GM19438 (cell line): ENCODE data around the gene USP15.
A peak's percentile ranks its signal among the peaks of the same experiment; 100 is the strongest.
"Not testable (repeated sequence)": the region's sequence is repeated elsewhere in the genome, so short reads cannot be mapped to it uniquely, and the experiment has no call there.

ENCODE experiments used
- ATAC-seq: cut with Tn5 transposase; IDR thresholded peaks from one replicate; pipeline ENCODE4 v1.9.1; 2021; ENCODE audit warnings: low read depth; ENCODE audit not compliant: unreplicated experiment

The USP15 gene

DNA sequence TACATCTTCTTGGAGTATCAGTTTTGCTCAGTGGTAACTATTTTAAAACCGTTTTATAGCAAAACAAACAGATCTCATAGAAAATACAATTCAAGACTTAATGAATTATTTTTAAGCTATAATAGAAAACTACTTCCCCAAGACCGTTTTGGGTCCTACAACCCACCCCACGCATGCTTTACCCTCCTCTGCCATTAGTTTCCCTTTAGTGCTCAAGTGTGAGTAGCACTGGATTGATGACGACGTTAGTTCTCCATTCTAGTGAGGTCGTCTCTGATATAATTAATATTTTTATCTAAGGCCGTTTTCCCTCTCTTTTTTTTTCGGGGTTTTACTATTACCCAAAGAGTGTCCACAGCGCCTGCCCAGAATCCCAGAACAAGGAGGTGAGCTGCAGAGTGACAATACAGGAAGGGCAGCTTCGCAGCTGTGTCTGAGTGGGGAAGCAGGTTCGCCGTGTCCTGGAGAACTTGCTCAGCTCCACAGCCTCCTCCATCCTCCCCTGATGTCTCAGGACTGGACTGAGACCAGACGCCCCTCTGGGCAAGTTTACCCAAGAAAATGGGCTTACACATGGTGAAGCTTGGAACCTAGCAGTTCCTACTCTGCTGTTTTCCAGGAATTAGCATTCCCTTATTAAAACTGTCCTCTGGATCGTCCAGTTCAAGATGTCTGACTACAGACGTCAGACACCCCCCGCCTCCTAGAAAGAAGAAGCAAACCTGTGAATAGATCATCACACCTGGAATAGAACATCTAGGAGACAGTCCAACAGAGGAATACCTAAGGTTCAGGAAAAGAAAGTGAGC lies 174.5 kb downstream of the USP15 start:
- ATAC-seq: peak; percentile 36

GRCh38 chr12:62435303-62436163 lies 175.3 kb downstream of the USP15 start:
- ATAC-seq: peak; percentile 80

DNA sequence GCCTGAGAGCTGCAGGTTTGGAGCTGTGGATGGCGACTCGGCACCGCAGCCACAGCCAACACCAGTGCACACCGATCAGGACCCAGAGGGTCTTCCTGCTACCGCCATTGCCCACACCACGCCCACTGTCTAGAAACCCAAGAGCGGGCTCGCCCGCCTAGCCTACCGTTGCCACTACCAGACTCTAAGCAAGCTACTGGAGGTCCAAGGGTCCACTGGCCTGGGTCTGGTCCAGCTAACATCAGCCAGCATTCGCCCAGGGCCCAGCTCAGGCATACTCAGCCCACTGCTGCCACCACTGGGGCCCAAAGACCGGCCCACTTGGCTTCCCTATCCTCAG lies 175.9 kb downstream of the USP15 start:
- ATAC-seq: peak; percentile 18

- ATAC-seq: no peak
Measured at GRCh38 chr12:62438098-62438692, 178.0 kb downstream of the USP15 start.

GRCh38 chr12:62446754-62447452 lies 186.7 kb downstream of the USP15 start:
- ATAC-seq: no peak

- no peak for ATAC-seq
Measured at GRCh38 chr12:62448436-62448835, 188.2 kb downstream of the USP15 start.

DNA sequence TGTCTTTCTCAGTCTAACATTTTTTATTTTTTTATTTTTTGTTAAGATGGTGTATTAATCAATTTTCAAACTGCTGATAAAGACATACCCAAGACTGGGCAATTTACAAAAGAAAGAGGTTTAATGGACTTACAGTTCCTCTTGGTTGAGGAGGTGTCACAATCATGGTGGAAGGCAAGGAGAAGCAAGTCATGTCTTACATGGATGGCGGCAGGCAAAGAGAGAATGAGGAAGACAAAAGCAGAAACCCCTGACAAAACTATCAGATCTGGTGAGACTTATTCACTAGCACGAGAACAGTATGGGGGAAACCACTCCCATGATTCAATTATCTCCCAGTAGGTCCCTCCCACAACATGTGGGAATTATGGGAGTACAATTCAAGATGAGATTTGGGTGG lies 195.2 kb downstream of the USP15 start:
- ATAC-seq: not testable (repeated sequence)

- ATAC-seq: no peak
Measured at GRCh38 chr12:62458626-62459025, 198.4 kb downstream of the USP15 start.

GRCh38 chr12:62459976-62460375 lies 199.8 kb downstream of the USP15 start:
- ATAC-seq: no peak

- ATAC-seq: not testable (repeated sequence)
Measured at GRCh38 chr12:62461171-62461837, 201.1 kb downstream of the USP15 start.

- not testable (repeated sequence) for ATAC-seq
Measured at GRCh38 chr12:62463252-62463651, 203.0 kb downstream of the USP15 start.
